ENCODE data around the gene DOCK2. TPM values are rescaled to one million over a fixed set of nuclear protein-coding genes. Genes with fewer than 3 reads are reported as not detected.

Gene DOCK2
- total and polyA plus RNA-seq, 3 donors from 2014 or later: 6.8 to 8.9 (median 7.3) TPM

GRCh38 chr5:169791251-169791650 is 154.2 kb downstream of the DOCK2 start:
- no peaks in the 10 kb centered on the region for H3K27me3 ChIP-seq
- TF ChIP-seq CTCF (IDR thresholded peaks at IDR 0.05) (no peak), POLR2A (IDR thresholded peaks at IDR 0.05) (no peak)
- no peaks in the 10 kb centered on the region for H3K9me3 ChIP-seq
- no peaks in the 10 kb centered on the region for H3K4me1 ChIP-seq
- H3K27ac ChIP-seq: no peak overlapping the region
- no peaks in the 10 kb centered on the region for H3K36me3 ChIP-seq (ENCODE audit: low read depth, missing control alignments)
- no peak for DNase-seq
- no peak overlapping the region for H3K4me3 ChIP-seq
- 93 to 96% methylated on average over 4 of the region's 4 CpGs for WGBS, 2 donors
- intact Hi-C loops (cut with DNase I; ENCODE audit: low total_unique reads): no loop called here

GRCh38 chr5:169795338-169795737 is 158.3 kb downstream of the DOCK2 start:
- no peaks in the 10 kb centered on the region for H3K36me3 ChIP-seq (ENCODE audit: low read depth, missing control alignments)
- H3K9me3 ChIP-seq: no peaks in the 10 kb centered on the region
- no peak overlapping the region for H3K27ac ChIP-seq
- intact Hi-C loops (cut with DNase I; ENCODE audit: low total_unique reads): no loop called here
- H3K27me3 ChIP-seq: no peaks in the 10 kb centered on the region
- no peak for DNase-seq
- 90% methylated on average over 9 of the region's 9 CpGs for WGBS, 2 donors
- no peak overlapping the region for H3K4me3 ChIP-seq
- TF ChIP-seq POLR2A (IDR thresholded peaks at IDR 0.05) (no peak), CTCF (IDR thresholded peaks at IDR 0.05) (no peak)
- no peaks in the 10 kb centered on the region for H3K4me1 ChIP-seq

GRCh38 chr5:169796731-169797130 is 159.7 kb downstream of the DOCK2 start:
- Histone ChIP-seq H3K4me1 (no peaks in the 10 kb centered on the region), H3K27me3 (no peaks in the 10 kb centered on the region), H3K27ac (no peak overlapping the region), H3K36me3 (ENCODE audit: low read depth, missing control alignments) (no peaks in the 10 kb centered on the region), H3K9me3 (no peaks in the 10 kb centered on the region), H3K4me3 (no peak overlapping the region)
- WGBS, 2 donors: 77 to 84% methylated on average over 2 of the region's 2 CpGs
- no peak for DNase-seq
- no peak for TF ChIP-seq CTCF (IDR thresholded peaks at IDR 0.05)
- no peak for TF ChIP-seq POLR2A (IDR thresholded peaks at IDR 0.05)
- intact Hi-C loops (cut with DNase I; ENCODE audit: low total_unique reads): no loop called here

- no peak overlapping the region for H3K27ac ChIP-seq
- H3K36me3 ChIP-seq (ENCODE audit: low read depth, missing control alignments): no peaks in the 10 kb centered on the region
- no peak for DNase-seq
- H3K4me1 ChIP-seq: no peaks in the 10 kb centered on the region
- H3K27me3 ChIP-seq: no peaks in the 10 kb centered on the region
- no peaks in the 10 kb centered on the region for H3K9me3 ChIP-seq
- TF ChIP-seq POLR2A (IDR thresholded peaks at IDR 0.05) (no peak), CTCF (IDR thresholded peaks at IDR 0.05) (no peak)
- no peak overlapping the region for H3K4me3 ChIP-seq
- 78 to 87% methylated on average over 2 of the region's 2 CpGs for WGBS, 2 donors
- intact Hi-C loops (cut with DNase I; ENCODE audit: low total_unique reads): no loop called here
Measured at GRCh38 chr5:169797577-169797976, 160.5 kb downstream of the DOCK2 start.

GRCh38 chr5:169798438-169798837 is 161.4 kb downstream of the DOCK2 start:
- H3K36me3 ChIP-seq (ENCODE audit: low read depth, missing control alignments): no peaks in the 10 kb centered on the region
- H3K4me1 ChIP-seq: no peaks in the 10 kb centered on the region
- TF ChIP-seq POLR2A (IDR thresholded peaks at IDR 0.05): no peak
- no peak for TF ChIP-seq CTCF (IDR thresholded peaks at IDR 0.05)
- intact Hi-C loops (cut with DNase I; ENCODE audit: low total_unique reads): no loop called here
- H3K27ac ChIP-seq: no peak overlapping the region
- WGBS, 2 donors: 74 to 88% methylated on average over 2 of the region's 2 CpGs
- DNase-seq: no peak
- no peaks in the 10 kb centered on the region for H3K27me3 ChIP-seq
- no peak overlapping the region for H3K4me3 ChIP-seq
- H3K9me3 ChIP-seq: no peaks in the 10 kb centered on the region
